HTR-8/SVneo (cell line): Measurements from ENCODE around the gene WDR59.

ENCODE experiments used
- DNase-seq: peaks from one replicate; pipeline ENCODE4 v3.0.0; 2011; ENCODE audit warnings: low spot score, mixed read lengths; ENCODE audit not compliant: insufficient read length
- FAIRE-seq: peaks from 2 replicates; lab custom pipeline; 2011; peaks lifted over from hg19 to GRCh38; lab: Jason Lieb, UNC

The WDR59 gene

DNA sequence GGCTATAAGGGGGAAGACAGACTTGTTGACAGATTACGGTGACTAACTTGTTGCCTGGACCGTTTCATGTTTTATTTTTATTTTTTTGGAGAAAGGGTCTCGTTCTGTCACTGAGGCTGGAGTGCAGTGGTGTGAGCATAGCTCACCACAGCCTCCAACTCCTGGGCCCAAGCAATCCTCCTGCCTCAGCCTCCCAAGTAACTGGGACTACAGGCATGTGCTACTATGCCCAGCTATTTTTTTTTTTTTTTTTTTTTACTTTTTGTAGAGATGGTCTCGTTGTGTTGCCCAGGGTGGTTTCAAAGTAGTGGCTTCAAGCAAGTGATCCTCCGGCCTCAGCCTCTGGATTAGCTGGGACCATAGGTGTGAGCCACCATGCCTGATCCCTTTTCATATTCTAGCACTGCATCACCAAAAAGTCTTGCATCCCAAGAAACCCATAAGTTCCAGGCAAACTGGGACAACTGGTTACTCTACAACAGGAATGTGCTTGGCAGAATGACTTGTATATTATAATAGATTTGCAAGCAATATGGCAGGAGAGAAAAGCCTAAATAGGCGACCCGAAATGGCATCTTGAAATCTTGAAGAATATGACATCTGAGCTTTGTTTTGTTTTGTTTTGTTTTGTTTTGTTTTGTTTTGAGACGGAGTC lies 2.2 kb upstream of the WDR59 start:
- FAIRE-seq: no peak
- DNase-seq: no peak

GRCh38 chr16:74984194-74984528 lies 762 bp downstream of the WDR59 start:
- FAIRE-seq: no peak

GRCh38 chr16:74982256-74982655 lies 2.7 kb downstream of the WDR59 start:
- FAIRE-seq (no peak), DNase-seq (no peak)

More at GRCh38 chr16:74984194-74984528, 762 bp downstream of the WDR59 start:
- DNase-seq: no peak

GRCh38 chr16:74975591-74975990 lies 9.3 kb downstream of the WDR59 start:
- DNase-seq (no peak), FAIRE-seq (no peak)

- FAIRE-seq (no peak), DNase-seq (no peak)
Observed at GRCh38 chr16:74973304-74973703, 11.6 kb downstream of the WDR59 start.

DNA sequence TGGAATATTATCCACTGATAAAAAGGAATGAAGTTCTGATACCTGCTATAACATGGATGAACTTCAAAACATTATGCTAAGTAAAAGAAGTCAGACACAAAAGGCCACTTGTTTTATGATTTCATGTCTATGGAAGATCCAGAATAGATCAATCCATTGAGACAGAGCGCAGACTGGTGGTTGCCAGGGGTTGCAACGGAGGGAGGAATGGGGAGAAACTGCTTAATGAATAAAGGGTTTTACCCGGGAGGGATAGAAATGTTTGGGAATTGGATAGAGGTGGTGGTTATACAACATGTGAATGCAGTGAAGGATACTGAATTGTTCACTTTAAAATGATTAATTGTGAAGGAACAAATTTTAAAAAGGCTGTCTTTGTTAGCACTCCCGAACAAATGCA lies 30.2 kb downstream of the WDR59 start:
- no peak for FAIRE-seq

DNA sequence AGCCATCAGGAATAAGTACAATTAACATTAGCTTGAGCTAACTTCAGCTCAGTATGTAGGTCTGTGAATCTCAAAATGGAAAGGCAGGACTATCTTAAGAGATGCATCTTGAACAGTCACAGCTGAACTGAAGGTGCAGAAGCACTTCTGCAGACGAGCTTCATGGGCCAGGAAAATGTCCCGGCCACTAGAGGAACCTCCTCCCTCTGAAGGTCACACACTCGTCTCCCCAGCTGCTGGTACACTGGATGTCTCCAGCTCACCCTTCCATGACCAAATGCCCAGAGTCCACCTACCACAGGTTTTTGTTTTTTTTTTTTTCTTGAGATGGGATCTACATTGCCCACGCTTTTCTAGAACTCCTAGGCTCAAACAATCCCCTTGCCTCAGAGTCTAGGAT lies 33.2 kb downstream of the WDR59 start:
- no peak for DNase-seq
- no peak for FAIRE-seq

More for the DNA sequence above, 30.2 kb downstream of the WDR59 start:
- DNase-seq: no peak

DNA sequence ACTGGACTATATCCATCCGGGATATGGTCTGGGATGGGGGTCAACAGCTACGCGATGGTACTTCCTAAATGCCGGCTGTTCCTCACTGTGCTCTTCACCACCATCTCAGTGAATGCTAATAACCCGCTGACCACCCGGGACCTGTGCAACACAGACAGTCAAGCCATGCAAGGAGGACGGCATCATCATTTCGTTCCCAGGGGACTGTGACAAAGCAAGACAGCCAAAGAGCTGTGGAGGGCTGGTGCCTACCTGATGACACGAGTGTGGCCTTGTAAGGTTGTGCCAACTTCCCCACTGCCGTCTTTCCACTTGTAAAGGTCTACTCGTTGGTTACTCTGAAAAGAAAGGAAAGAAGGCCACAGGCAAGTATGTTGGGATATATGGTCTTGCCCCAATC lies 33.7 kb downstream of the WDR59 start:
- DNase-seq (no peak), FAIRE-seq (no peak)

DNA sequence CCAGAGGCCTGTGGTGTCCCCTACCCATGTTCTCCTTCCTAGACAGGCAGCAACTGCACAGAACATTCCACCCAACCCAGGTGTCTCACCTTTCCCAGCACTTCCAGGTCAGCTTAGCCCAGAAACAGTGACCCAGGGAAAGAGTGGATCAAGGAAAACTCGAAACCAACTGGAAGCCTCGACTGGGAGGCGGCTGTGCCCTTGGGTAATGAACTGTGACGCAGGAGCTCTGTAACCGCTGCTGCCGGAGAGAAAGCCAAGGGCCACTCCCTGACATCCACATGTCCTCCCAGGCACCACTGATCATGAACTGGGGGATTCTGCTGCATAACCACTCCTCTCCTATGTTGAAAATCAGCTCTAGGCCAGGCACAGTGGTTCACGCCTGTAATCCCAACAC lies 34.4 kb downstream of the WDR59 start:
- DNase-seq (no peak), FAIRE-seq (no peak)

DNA sequence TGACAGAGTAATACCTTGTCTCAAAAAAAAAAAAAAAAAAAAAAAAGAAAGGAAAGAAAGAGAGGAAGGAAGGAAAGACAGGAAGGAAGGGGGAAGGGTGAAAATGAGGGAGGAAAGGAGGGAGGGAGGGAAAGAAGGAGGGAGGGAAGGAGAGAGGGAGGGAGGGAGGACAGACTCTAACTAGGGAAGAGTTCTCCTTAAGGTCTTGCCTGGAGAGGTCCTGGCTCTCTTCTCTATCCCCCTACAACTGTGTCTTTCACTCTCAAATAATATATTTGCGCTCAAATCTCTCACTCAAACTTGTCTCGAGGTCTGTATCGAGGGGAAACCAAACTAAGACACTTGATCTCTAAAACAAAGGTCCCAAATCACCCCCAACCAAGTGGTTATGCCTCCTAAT lies 35.6 kb downstream of the WDR59 start:
- FAIRE-seq: no peak

GRCh38 chr16:74944466-74944865 lies 40.5 kb downstream of the WDR59 start:
- no peak for FAIRE-seq
- DNase-seq: no peak

More for the DNA sequence above, 35.6 kb downstream of the WDR59 start:
- DNase-seq: no peak

- no peak for DNase-seq
- FAIRE-seq: no peak
Observed at GRCh38 chr16:74942977-74943918, 41.7 kb downstream of the WDR59 start.

DNA sequence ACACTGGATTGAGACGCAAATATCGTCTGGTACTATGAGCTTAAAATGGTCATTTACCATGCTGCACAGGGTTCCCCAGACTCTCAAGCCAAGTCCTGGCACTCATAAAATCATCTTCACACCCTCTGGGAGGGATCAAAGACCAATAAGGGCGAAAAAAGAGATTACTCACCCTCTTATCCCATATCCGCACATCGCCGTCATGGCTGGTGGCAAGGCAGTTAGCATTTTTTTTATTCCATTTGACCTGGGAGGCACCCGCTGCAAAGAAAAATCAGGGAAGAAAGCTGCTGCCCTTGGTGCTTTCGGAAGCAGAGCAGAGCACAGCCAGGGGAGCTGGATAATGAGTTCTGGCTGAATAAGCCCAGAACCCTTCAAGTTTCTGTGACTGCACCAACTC lies 42.4 kb downstream of the WDR59 start:
- FAIRE-seq: no peak
- no peak for DNase-seq

DNA sequence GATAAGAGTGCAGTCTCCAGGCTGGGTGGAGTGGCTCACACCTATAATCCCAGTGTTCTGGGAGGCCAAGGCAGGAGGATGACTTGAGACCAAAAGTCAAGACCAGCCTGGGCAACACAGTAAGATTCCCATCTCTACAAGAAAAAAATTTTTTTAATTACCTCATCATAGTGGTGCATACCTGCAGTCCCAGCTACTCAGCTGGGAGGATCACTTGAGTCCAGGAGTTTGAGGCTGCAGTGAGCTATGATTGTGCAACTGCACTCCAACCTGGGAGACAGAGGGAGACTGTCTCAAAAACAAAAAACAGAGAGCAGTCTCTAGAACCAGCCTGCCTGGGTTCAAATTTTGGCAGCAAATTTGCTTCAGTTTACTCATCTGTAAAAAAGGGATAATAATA lies 45.2 kb downstream of the WDR59 start:
- DNase-seq (no peak), FAIRE-seq (no peak)

DNA sequence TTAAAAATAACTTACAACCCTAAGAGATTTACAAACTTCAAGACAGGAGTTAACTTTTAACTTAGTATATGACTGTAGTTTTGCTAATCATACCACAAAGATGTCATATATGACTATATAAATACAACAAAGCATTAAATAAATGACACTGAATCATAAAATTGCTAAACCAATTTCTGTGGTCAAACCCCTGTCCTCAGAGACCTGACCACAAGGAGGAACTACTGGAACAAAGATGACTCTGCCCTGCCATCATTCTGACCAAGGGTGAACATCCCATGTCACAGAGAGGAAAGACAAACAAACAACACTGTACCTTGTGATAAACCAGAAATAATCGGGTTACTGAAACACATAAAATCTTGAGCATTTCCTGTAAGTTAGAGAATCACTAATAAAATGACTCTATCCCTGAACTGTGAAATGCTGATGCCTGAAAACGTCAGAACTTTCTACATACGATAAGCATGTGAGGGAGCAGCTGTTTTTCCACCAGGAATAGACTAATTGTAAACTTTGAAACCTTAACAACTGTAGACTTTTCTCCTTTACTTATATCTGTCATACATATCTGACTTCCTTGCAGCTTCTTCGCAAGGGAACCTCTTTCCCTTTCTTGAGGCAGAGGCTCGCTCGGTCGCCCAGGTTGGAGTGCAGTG lies 47.9 kb downstream of the WDR59 start:
- no peak for FAIRE-seq
- peak; percentile 67 for DNase-seq

- DNase-seq: no peak
- no peak for FAIRE-seq
Observed at GRCh38 chr16:74931445-74931844, 53.5 kb downstream of the WDR59 start.

- DNase-seq: no peak
- FAIRE-seq: peak; percentile 4
Observed at GRCh38 chr16:74929636-74930035, 55.3 kb downstream of the WDR59 start.

GRCh38 chr16:74926805-74927204 lies 58.1 kb downstream of the WDR59 start:
- DNase-seq (no peak), FAIRE-seq (no peak)

- DNase-seq (no peak), FAIRE-seq (no peak)
Observed at GRCh38 chr16:74923766-74924460, 61.0 kb downstream of the WDR59 start.
